Neuronal stem cell (in vitro differentiated cells): Measurements from ENCODE around the gene PLRG1.

Experiments
- DNase-seq: peaks from one replicate; pipeline ENCODE4 v3.0.0-alpha.2; 2013; ENCODE audit warnings: low spot score
- H2AFZ ChIP-seq: one replicate; pipeline ENCODE4 v1.6.1; 2013; ENCODE audit warnings: mild to moderate bottlenecking, low read length, inconsistent platforms
- H2AK5ac ChIP-seq: 2 replicates; pipeline ENCODE4 v1.6.1; 2013; ENCODE audit warnings: low read depth, mild to moderate bottlenecking, inconsistent platforms, low read length, moderate library complexity, mixed read lengths
- H2BK120ac ChIP-seq: 2 replicates; pipeline ENCODE4 v1.6.1; 2013; ENCODE audit warnings: low read depth, mild to moderate bottlenecking, inconsistent platforms, low read length, moderate library complexity, mixed read lengths
- H2BK12ac ChIP-seq: one replicate; pipeline ENCODE4 v1.6.1; 2013; ENCODE audit warnings: low read length, inconsistent platforms
- H2BK15ac ChIP-seq: 2 replicates; pipeline ENCODE4 v1.6.1; 2013; ENCODE audit warnings: mild to moderate bottlenecking, low read length, inconsistent platforms, mixed read lengths
- H2BK5ac ChIP-seq: one replicate; pipeline ENCODE4 v1.6.1; 2013; ENCODE audit warnings: inconsistent platforms, mild to moderate bottlenecking, low read length, moderate library complexity
- H3K14ac ChIP-seq: one replicate; pipeline ENCODE4 v1.6.1; 2013; ENCODE audit warnings: low read length, inconsistent platforms
- H3K18ac ChIP-seq: 2 replicates; pipeline ENCODE4 v1.6.1; 2013; ENCODE audit warnings: low read length, inconsistent platforms
- H3K23ac ChIP-seq: 2 replicates; pipeline ENCODE4 v1.6.1; 2013; ENCODE audit warnings: low read depth, mild to moderate bottlenecking, mixed read lengths, low read length, inconsistent platforms; ENCODE audit not compliant: poor library complexity
- H3K27ac ChIP-seq: replicated peaks from 3 replicates; pipeline ENCODE4 v1.5.1; 2013; ENCODE audit warnings: low read length, inconsistent platforms
- H3K27me3 ChIP-seq, 3 experiments: 2 replicates each; pipeline ENCODE4 v1.6.1; 2013; ENCODE audit warnings: low read length in 3 of 3, mild to moderate bottlenecking in 2 of 3, inconsistent platforms in 1 of 3, low read depth in 1 of 3, mixed read lengths in 1 of 3, moderate library complexity in 1 of 3; ENCODE audit not compliant: control insufficient read depth in 3 of 3, insufficient read depth in 3 of 3
- H3K36me3 ChIP-seq, 2 donors: replicated peaks in 1 of 2; 2 replicates each; pipeline ENCODE4 v1.6.1; 2013; ENCODE audit warnings: low read length in 2 of 2; ENCODE audit not compliant: control insufficient read depth in 2 of 2, insufficient read depth in 2 of 2
- H3K4ac ChIP-seq: 2 replicates; pipeline ENCODE4 v1.6.1; 2013; ENCODE audit warnings: inconsistent platforms, mild to moderate bottlenecking, low read length, moderate library complexity
- H3K4me1 ChIP-seq, 2 donors: 1 replicate in 1 of 2; 2 replicates in 1 of 2; pipeline ENCODE4 v1.6.1; 2013; ENCODE audit warnings: low read length in 2 of 2, low read depth in 1 of 2; ENCODE audit not compliant: control insufficient read depth in 2 of 2, insufficient read depth in 1 of 2
- H3K4me2 ChIP-seq: one replicate; pipeline ENCODE4 v1.6.1; 2013; ENCODE audit warnings: mild to moderate bottlenecking, low read length, inconsistent platforms; ENCODE audit not compliant: insufficient read depth, poor library complexity, severe bottlenecking
- H3K4me3 ChIP-seq, 2 donors: 2 replicates each; pipeline ENCODE4 v1.5.1; 2013; ENCODE audit warnings: low read length in 2 of 2, mild to moderate bottlenecking in 2 of 2, inconsistent platforms in 1 of 2, moderate library complexity in 1 of 2
- H3K79me1 ChIP-seq: one replicate; pipeline ENCODE4 v1.6.1; 2013; ENCODE audit warnings: low read depth, mild to moderate bottlenecking, inconsistent platforms, low read length, moderate library complexity
- H3K9ac ChIP-seq: one replicate; pipeline ENCODE4 v1.6.1; 2013; ENCODE audit warnings: mild to moderate bottlenecking, low read depth, low read length, inconsistent platforms; ENCODE audit not compliant: poor library complexity
- H3K9me3 ChIP-seq, 2 donors: replicated peaks in 1 of 2; 2 replicates each; pipeline versions ENCODE3 to v1.6.1; 2013; ENCODE audit warnings: low read length in 2 of 2, mild to moderate bottlenecking in 2 of 2, inconsistent platforms in 1 of 2, low read depth in 1 of 2, mixed read lengths in 1 of 2, moderate library complexity in 1 of 2; ENCODE audit not compliant: control insufficient read depth in 2 of 2, insufficient read depth in 1 of 2
- H4K8ac ChIP-seq: one replicate; pipeline ENCODE4 v1.6.1; 2013; ENCODE audit warnings: low read depth, mild to moderate bottlenecking, inconsistent platforms, low read length, moderate library complexity
- H4K91ac ChIP-seq: one replicate; pipeline ENCODE4 v1.6.1; 2013; ENCODE audit warnings: low read length, low read depth, mild to moderate bottlenecking, inconsistent platforms; ENCODE audit not compliant: poor library complexity
- WGBS, 2 donors: extraction: QIAGEN DNeasy Blood & Tissue Kit; methylation state at CpG; one replicate each; pipeline ENCODE4 v1.1.7; 2013; ENCODE audit warnings: missing lambda C conversion rate in 2 of 2, mixed read lengths in 1 of 2; ENCODE audit not compliant: insufficient read length in 2 of 2, insufficient replicate concordance in 1 of 2; ENCODE audit errors: extremely low coverage in 2 of 2; 5-methylcytosine and 5-hydroxymethylcytosine counted together

Gene PLRG1

DNA sequence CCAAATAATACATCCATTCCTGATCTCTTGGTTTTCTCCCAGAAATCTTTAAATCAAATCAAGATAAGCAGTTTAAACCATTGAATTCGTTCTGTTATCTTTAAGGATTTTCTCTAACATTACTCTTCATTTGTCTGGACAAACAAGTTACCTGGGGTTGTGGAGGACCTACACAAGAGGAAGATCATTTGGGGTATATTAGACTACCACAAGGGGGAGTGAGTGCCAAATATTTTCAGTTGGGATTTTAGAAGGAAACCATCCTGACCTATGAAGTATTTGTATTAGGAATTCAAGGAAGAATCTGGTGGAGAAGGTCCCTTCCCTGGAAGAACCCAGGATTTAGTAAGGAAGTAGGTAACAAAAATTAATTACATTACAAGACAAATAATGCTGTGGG, 46.6 kb downstream of the PLRG1 start:
- DNase-seq = peak; percentile 23
- WGBS, 2 donors = no CpG with 5 or more reads among the region's 1 CpG

GRCh38 chr4:154502111-154502510, 48.1 kb downstream of the PLRG1 start:
- no peak overlapping the region for H4K8ac ChIP-seq
- H3K27me3 ChIP-seq = peaks cover 0 to 40% (median 0%) of the 10 kb centered on the region in 3 experiments
- no peak for DNase-seq
- no peak overlapping the region for H2BK15ac ChIP-seq
- H3K27ac ChIP-seq = no peak overlapping the region
- no peak overlapping the region for H4K91ac ChIP-seq
- no peaks in the 10 kb centered on the region for H3K36me3 ChIP-seq
- H3K4me3 ChIP-seq = no peak overlapping the region
- H2AK5ac ChIP-seq = no peak overlapping the region
- H3K9ac ChIP-seq = no peak overlapping the region
- no peaks in the 10 kb centered on the region for H3K4me1 ChIP-seq
- no peaks in the 10 kb centered on the region for H3K79me1 ChIP-seq
- H3K18ac ChIP-seq = no peak overlapping the region
- H3K4me2 ChIP-seq = no peak overlapping the region
- no peak overlapping the region for H2AFZ ChIP-seq
- H2BK120ac ChIP-seq = no peak overlapping the region
- H3K9me3 ChIP-seq = no peaks in the 10 kb centered on the region
- no CpG with 5 or more reads among the region's 6 CpGs for WGBS, 2 donors
- H2BK5ac ChIP-seq = no peak overlapping the region
- H2BK12ac ChIP-seq = no peak overlapping the region
- no peak overlapping the region for H3K23ac ChIP-seq
- no peak overlapping the region for H3K4ac ChIP-seq
- H3K14ac ChIP-seq = no peak overlapping the region

More for the DNA sequence above, 46.6 kb downstream of the PLRG1 start:
- Histone ChIP-seq H3K79me1 (no peaks in the 10 kb centered on the region), H3K4ac (no peak overlapping the region), H3K4me3 (no peak overlapping the region), H2BK15ac (no peak overlapping the region), H3K27me3 (peaks cover 0 to 28% (median 0%) of the 10 kb centered on the region in 3 experiments), H2BK120ac (no peak overlapping the region), H3K14ac (no peak overlapping the region), H2AFZ (no peak overlapping the region), H2AK5ac (no peak overlapping the region), H4K91ac (no peak overlapping the region), H3K9ac (no peak overlapping the region), H4K8ac (no peak overlapping the region), H3K4me2 (no peak overlapping the region), H3K36me3 (no peaks in the 10 kb centered on the region), H3K23ac (no peak overlapping the region), H2BK5ac (no peak overlapping the region), H3K4me1 (no peaks in the 10 kb centered on the region), H2BK12ac (no peak overlapping the region), H3K18ac (no peak overlapping the region), H3K9me3 (no peaks in the 10 kb centered on the region), H3K27ac (no peak overlapping the region)

DNA sequence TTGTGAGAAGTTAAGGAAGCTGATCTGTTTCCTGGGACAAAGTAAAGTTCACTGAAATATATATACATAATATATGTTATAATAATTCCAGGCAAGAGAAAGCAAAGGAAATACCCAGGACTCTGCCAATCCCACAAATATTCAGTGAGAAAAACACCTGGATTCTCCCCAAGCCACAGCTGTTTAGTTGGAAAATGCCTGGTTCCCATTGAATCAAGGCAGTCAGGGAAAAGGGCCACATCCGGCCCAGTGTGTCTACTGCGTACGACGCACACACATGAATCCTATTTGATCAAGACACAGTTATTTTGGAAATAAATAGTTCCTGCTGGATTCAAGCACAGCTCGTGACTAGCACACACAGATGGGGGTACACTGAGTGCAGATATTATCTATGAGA, 52.3 kb downstream of the PLRG1 start:
- H3K27ac ChIP-seq = no peak overlapping the region
- no peak overlapping the region for H2BK15ac ChIP-seq
- H4K91ac ChIP-seq = no peak overlapping the region
- no peak overlapping the region for H3K4ac ChIP-seq
- no peak overlapping the region for H3K4me2 ChIP-seq
- no peak overlapping the region for H3K18ac ChIP-seq
- H3K14ac ChIP-seq = no peak overlapping the region
- no peaks in the 10 kb centered on the region for H3K4me1 ChIP-seq
- peaks cover 0 to 73% (median under 1%) of the 10 kb centered on the region in 3 experiments for H3K27me3 ChIP-seq
- H2BK5ac ChIP-seq = no peak overlapping the region
- H3K23ac ChIP-seq = no peak overlapping the region
- H2AK5ac ChIP-seq = no peak overlapping the region
- no peaks in the 10 kb centered on the region for H3K9me3 ChIP-seq
- H2AFZ ChIP-seq = no peak overlapping the region
- no peaks in the 10 kb centered on the region for H3K79me1 ChIP-seq
- H4K8ac ChIP-seq = no peak overlapping the region
- no peak for DNase-seq
- H3K9ac ChIP-seq = no peak overlapping the region
- H2BK120ac ChIP-seq = no peak overlapping the region
- no peak overlapping the region for H3K4me3 ChIP-seq
- H2BK12ac ChIP-seq = no peak overlapping the region
- no CpG with 5 or more reads among the region's 5 CpGs for WGBS, 2 donors
- no peaks in the 10 kb centered on the region for H3K36me3 ChIP-seq

GRCh38 chr4:154495867-154496266, 54.3 kb downstream of the PLRG1 start:
- Histone ChIP-seq H3K9ac (no peak overlapping the region), H3K36me3 (no peaks in the 10 kb centered on the region), H4K8ac (no peak overlapping the region), H2BK15ac (no peak overlapping the region), H3K4me1 (peaks cover 2 to 4% of the 10 kb centered on the region in 2 donors), H2AK5ac (no peak overlapping the region), H3K79me1 (no peaks in the 10 kb centered on the region), H3K9me3 (no peaks in the 10 kb centered on the region), H3K4me3 (no peak overlapping the region), H3K4ac (no peak overlapping the region), H4K91ac (no peak overlapping the region), H2BK12ac (no peak overlapping the region), H3K27ac (no peak overlapping the region), H3K18ac (no peak overlapping the region), H3K23ac (no peak overlapping the region), H2BK5ac (no peak overlapping the region), H2AFZ (no peak overlapping the region), H3K14ac (no peak overlapping the region), H2BK120ac (no peak overlapping the region), H3K27me3 (peaks cover 3 to 83% (median 19%) of the 10 kb centered on the region in 3 experiments), H3K4me2 (no peak overlapping the region)
- WGBS, 2 donors = no CpG with 5 or more reads among the region's 2 CpGs
- no peak for DNase-seq
